ENCODE results near the gene EXOC3. TPM values are rescaled to one million over a fixed set of nuclear protein-coding genes. Genes with fewer than 3 reads are reported as not detected.

EXOC3 gene
- total and polyA plus RNA-seq, 2 experiments from 2014 or later = 39.9 to 40.9 TPM

- WGBS, 2 experiments (ENCODE audit: low coverage in 1 of 2, low lambda C conversion rate in 2 of 2, missing lambda C conversion rate in 2 of 2) = 75 to 82% methylated on average over 3 of the region's 3 CpGs
- H3K36me3 ChIP-seq (ENCODE audit: low read depth) = no peaks in the 10 kb centered on the region; the same call in 1 of the 2 replicates
- no peak overlapping the region for H3K27ac ChIP-seq
- H3K9me2 ChIP-seq (ENCODE audit: insufficient read depth) = no peaks in the 10 kb centered on the region
- H3K27me3 ChIP-seq (replicated peaks; ENCODE audit: insufficient read depth) = no peaks in the 10 kb centered on the region
- H2AFZ ChIP-seq = no peak overlapping the region
- in situ Hi-C loops (cut with MboI) = no loop called here
- no peak for DNase-seq
- H3K9me3 ChIP-seq (ENCODE audit: low read depth) = no peaks in the 10 kb centered on the region
- no peak for TF ChIP-seq EZH2phosphoT487 (IDR thresholded peaks at IDR 0.05; ENCODE audit: insufficient read depth, low read depth)
- TF ChIP-seq EZH2 (IDR thresholded peaks at IDR 0.05; ENCODE audit: insufficient read depth, poor library complexity, severe bottlenecking) = no peak
- no peaks in the 10 kb centered on the region for H3F3A ChIP-seq (ENCODE audit: insufficient read depth)
- H3K4me3 ChIP-seq = no peak overlapping the region
- H3K4me1 ChIP-seq (ENCODE audit: insufficient read depth) = peaks cover 14% of the 10 kb centered on the region; the same call in 1 of the 2 replicates
- no peaks in the 10 kb centered on the region for H3K79me2 ChIP-seq (ENCODE audit: insufficient read depth)
- no peak overlapping the region for H3K9ac ChIP-seq
- no peak overlapping the region for H3K4me2 ChIP-seq (ENCODE audit: unreplicated experiment)
- no peaks in the 10 kb centered on the region for H4K20me1 ChIP-seq (ENCODE audit: insufficient read depth)
Observed at GRCh38 chr5:426392-426976, 16.5 kb upstream of the EXOC3 start.

GRCh38 chr5:427415-428087 is 15.4 kb upstream of the EXOC3 start:
- H3K36me3 ChIP-seq (ENCODE audit: low read depth) = peaks cover 6% of the 10 kb centered on the region; the same call in 1 of the 2 replicates
- peaks cover 14% of the 10 kb centered on the region; the same call in 1 of the 2 replicates for H3K4me1 ChIP-seq (ENCODE audit: insufficient read depth)
- TF ChIP-seq EZH2 (IDR thresholded peaks at IDR 0.05; ENCODE audit: insufficient read depth, poor library complexity, severe bottlenecking) (no peak), EZH2phosphoT487 (IDR thresholded peaks at IDR 0.05; ENCODE audit: insufficient read depth, low read depth) (no peak)
- in situ Hi-C loops (cut with MboI) = no loop called here
- no peak overlapping the region for H3K4me3 ChIP-seq
- no peaks in the 10 kb centered on the region for H3K79me2 ChIP-seq (ENCODE audit: insufficient read depth)
- no peaks in the 10 kb centered on the region for H3K27me3 ChIP-seq (replicated peaks; ENCODE audit: insufficient read depth)
- H2AFZ ChIP-seq = no peak overlapping the region
- WGBS, 2 experiments (ENCODE audit: low coverage in 1 of 2, low lambda C conversion rate in 2 of 2, missing lambda C conversion rate in 2 of 2) = 96% methylated on average over 39 of the region's 39 CpGs
- H3K27ac ChIP-seq = no peak overlapping the region
- H4K20me1 ChIP-seq (ENCODE audit: insufficient read depth) = no peaks in the 10 kb centered on the region
- H3K9me3 ChIP-seq (ENCODE audit: low read depth) = no peaks in the 10 kb centered on the region
- H3K4me2 ChIP-seq (ENCODE audit: unreplicated experiment) = no peak overlapping the region
- no peaks in the 10 kb centered on the region for H3F3A ChIP-seq (ENCODE audit: insufficient read depth)
- H3K9ac ChIP-seq = no peak overlapping the region
- no peak for DNase-seq
- H3K9me2 ChIP-seq (ENCODE audit: insufficient read depth) = no peaks in the 10 kb centered on the region

- TF ChIP-seq EZH2phosphoT487 (IDR thresholded peaks at IDR 0.05; ENCODE audit: insufficient read depth, low read depth) = no peak
- no peak for TF ChIP-seq EZH2 (IDR thresholded peaks at IDR 0.05; ENCODE audit: insufficient read depth, poor library complexity, severe bottlenecking)
- WGBS, 2 experiments (ENCODE audit: low coverage in 1 of 2, low lambda C conversion rate in 2 of 2, missing lambda C conversion rate in 2 of 2) = 91 to 94% methylated on average over 11 of the region's 11 CpGs
- H3F3A ChIP-seq (ENCODE audit: insufficient read depth) = no peaks in the 10 kb centered on the region
- no peak for DNase-seq
- H3K4me3 ChIP-seq = no peak overlapping the region
- in situ Hi-C loops (cut with MboI) = no loop called here
- no peak overlapping the region for H3K27ac ChIP-seq
- no peaks in the 10 kb centered on the region for H3K9me3 ChIP-seq (ENCODE audit: low read depth)
- no peaks in the 10 kb centered on the region for H3K9me2 ChIP-seq (ENCODE audit: insufficient read depth)
- H3K36me3 ChIP-seq (ENCODE audit: low read depth) = peaks cover 6% of the 10 kb centered on the region; the same call in 1 of the 2 replicates
- H3K79me2 ChIP-seq (ENCODE audit: insufficient read depth) = no peaks in the 10 kb centered on the region
- no peak overlapping the region for H3K9ac ChIP-seq
- peaks cover 14% of the 10 kb centered on the region; the same call in 1 of the 2 replicates for H3K4me1 ChIP-seq (ENCODE audit: insufficient read depth)
- no peak overlapping the region for H2AFZ ChIP-seq
- H3K27me3 ChIP-seq (replicated peaks; ENCODE audit: insufficient read depth) = no peaks in the 10 kb centered on the region
- H4K20me1 ChIP-seq (ENCODE audit: insufficient read depth) = no peaks in the 10 kb centered on the region
- no peak overlapping the region for H3K4me2 ChIP-seq (ENCODE audit: unreplicated experiment)
Observed at GRCh38 chr5:428219-428618, 14.8 kb upstream of the EXOC3 start.

DNA sequence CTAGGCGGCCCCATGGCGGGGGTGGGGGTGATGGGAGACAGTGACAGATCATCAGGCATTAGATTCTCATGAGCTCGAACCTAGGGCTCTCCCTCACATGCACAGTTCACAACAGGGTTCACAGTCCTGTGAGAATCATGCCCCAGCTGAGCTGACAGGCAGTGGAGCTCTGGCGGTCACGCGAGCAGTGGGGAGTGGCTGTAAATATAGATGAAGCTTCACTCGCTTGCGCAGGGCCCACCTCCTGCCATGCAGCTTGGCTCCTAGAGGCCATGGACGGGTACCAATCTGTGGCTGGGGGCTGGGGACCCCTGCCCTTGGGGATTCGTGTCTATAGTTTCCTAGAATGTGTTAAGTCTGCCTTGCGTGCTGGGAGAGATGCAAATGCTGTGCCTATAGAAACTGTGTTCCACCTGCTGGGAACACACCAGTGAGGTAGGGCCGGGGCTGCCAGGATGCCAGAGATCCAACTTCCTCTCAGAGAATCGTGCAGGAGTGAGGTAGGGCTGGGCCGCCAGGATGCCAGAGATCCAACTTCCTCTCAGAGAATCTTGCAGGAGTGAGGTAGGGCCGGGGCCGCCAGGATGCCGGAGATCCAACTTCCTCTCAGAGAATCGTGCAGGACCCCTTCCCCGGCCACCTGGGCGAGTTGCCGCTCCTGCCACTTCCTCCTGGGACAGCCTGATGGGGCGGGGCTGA is 14.1 kb upstream of the EXOC3 start:
- Histone ChIP-seq H3K9me3 (ENCODE audit: low read depth) (no peaks in the 10 kb centered on the region), H3K9me2 (ENCODE audit: insufficient read depth) (no peaks in the 10 kb centered on the region), H3K4me1 (ENCODE audit: insufficient read depth) (peaks cover 14% of the 10 kb centered on the region; the same call in 1 of the 2 replicates), H3K4me2 (ENCODE audit: unreplicated experiment) (no peak overlapping the region), H3K27ac (no peak overlapping the region), H3K79me2 (ENCODE audit: insufficient read depth) (no peaks in the 10 kb centered on the region), H3K36me3 (ENCODE audit: low read depth) (peaks cover 6% of the 10 kb centered on the region; the same call in 1 of the 2 replicates), H3K9ac (no peak overlapping the region), H3F3A (ENCODE audit: insufficient read depth) (no peaks in the 10 kb centered on the region), H4K20me1 (ENCODE audit: insufficient read depth) (no peaks in the 10 kb centered on the region), H3K4me3 (no peak overlapping the region), H3K27me3 (replicated peaks; ENCODE audit: insufficient read depth) (no peaks in the 10 kb centered on the region), H2AFZ (no peak overlapping the region)
- in situ Hi-C loops (cut with MboI) = no loop called here
- TF ChIP-seq EZH2phosphoT487 (IDR thresholded peaks at IDR 0.05; ENCODE audit: insufficient read depth, low read depth) (no peak), EZH2 (IDR thresholded peaks at IDR 0.05; ENCODE audit: insufficient read depth, poor library complexity, severe bottlenecking) (no peak)
- no peak for DNase-seq
- 84 to 85% methylated on average over 21 to 22 of the region's 22 CpGs for WGBS, 2 experiments (ENCODE audit: low coverage in 1 of 2, low lambda C conversion rate in 2 of 2, missing lambda C conversion rate in 2 of 2)

Data from GM23248 (cell line).